H1 (cell line): ENCODE measurements around the gene SMC6.

ENCODE experiments used
- CHD2 ChIP-seq: IDR thresholded peaks from 2 replicates; pipeline ENCODE4 v1.6.1; 2012; ENCODE audit warnings: low read length, improper control_type of control experiment
- CTCF ChIP-seq, 3 experiments: IDR thresholded peaks; 1 replicate in 2 of 3; 2 replicates in 1 of 3; pipeline versions ENCODE4 v1.5.1 to v1.6.1; 2011; ENCODE audit warnings: low read length in 3 of 3, mild to moderate bottlenecking in 3 of 3, inconsistent platforms in 2 of 3, low read depth in 1 of 3, moderate library complexity in 1 of 3; ENCODE audit not compliant: insufficient read depth in 1 of 3; ENCODE audit errors: control extremely low read depth in 1 of 3
- HDAC6 ChIP-seq: IDR thresholded peaks from one replicate; pipeline ENCODE4 v1.7.1; 2012; ENCODE audit warnings: low read depth, mild to moderate bottlenecking, inconsistent platforms, low read length, moderate library complexity
- JUN ChIP-seq: IDR thresholded peaks from 2 replicates; pipeline ENCODE4 v1.6.1; 2011; ENCODE audit warnings: low read depth, mild to moderate bottlenecking, improper control_type of control experiment, low read length
- SAP30 ChIP-seq: fragments of 300-600 bp; sonication (generic); IDR thresholded peaks from 2 replicates; pipeline ENCODE4 v1.7.1; 2012; ENCODE audit warnings: low read length, moderate library complexity, mild to moderate bottlenecking, inconsistent platforms; ENCODE audit not compliant: insufficient read depth, insufficient replicate concordance
- TAF1 ChIP-seq: IDR thresholded peaks from 2 replicates; pipeline ENCODE4 v1.6.1; 2011; ENCODE audit warnings: mild to moderate bottlenecking, low read depth, low read length

- TF ChIP-seq CHD2: no peak
- TF ChIP-seq CTCF (IDR thresholded peaks at IDR 0.05; ENCODE audit: control extremely low read depth in 1 of 3, insufficient read depth in 1 of 3, low read depth in 1 of 3, low read length in 3 of 3): no peak
- no peak for TF ChIP-seq SAP30
- no peak for TF ChIP-seq HDAC6
- no peak for TF ChIP-seq JUN
- TF ChIP-seq TAF1: no peak
Measured at GRCh38 chr2:17616405-17616804, 137.2 kb downstream of the SMC6 start.
